H1 (cell line): ENCODE results near the gene ASTN2.

Experiments
- CTCF ChIP-seq, 3 experiments: IDR thresholded peaks; 1 replicate in 2 of 3; 2 replicates in 1 of 3; pipeline versions ENCODE4 v1.5.1 to v1.6.1; 2011; ENCODE audit warnings: low read length in 3 of 3, mild to moderate bottlenecking in 3 of 3, inconsistent platforms in 2 of 3, low read depth in 1 of 3, moderate library complexity in 1 of 3; ENCODE audit not compliant: insufficient read depth in 1 of 3; ENCODE audit errors: control extremely low read depth in 1 of 3
- EZH2 ChIP-seq: fragments of 200-600 bp; sonication (generic); IDR thresholded peaks from 2 replicates; pipeline ENCODE4 v1.7.1; 2012; ENCODE audit warnings: low read depth, mild to moderate bottlenecking, moderate library complexity, low read length, inconsistent platforms; ENCODE audit not compliant: severe bottlenecking
- JUN ChIP-seq: IDR thresholded peaks from 2 replicates; pipeline ENCODE4 v1.6.1; 2011; ENCODE audit warnings: low read depth, mild to moderate bottlenecking, improper control_type of control experiment, low read length
- MAX ChIP-seq: IDR thresholded peaks from 2 replicates; pipeline ENCODE4 v1.6.1; 2012; ENCODE audit warnings: inconsistent platforms
- RAD21 ChIP-seq, 2 experiments: IDR thresholded peaks in 1 of 2; conservative IDR thresholded peaks in 1 of 2; 2 replicates each; pipeline ENCODE4 v1.6.1; 2011; ENCODE audit warnings: low read depth in 2 of 2, low read length in 2 of 2, improper control_type of control experiment in 1 of 2, inconsistent platforms in 1 of 2, mild to moderate bottlenecking in 1 of 2, moderate library complexity in 1 of 2
- SAP30 ChIP-seq: fragments of 300-600 bp; sonication (generic); IDR thresholded peaks from 2 replicates; pipeline ENCODE4 v1.7.1; 2012; ENCODE audit warnings: low read length, moderate library complexity, mild to moderate bottlenecking, inconsistent platforms; ENCODE audit not compliant: insufficient read depth, insufficient replicate concordance
- SIRT6 ChIP-seq: IDR thresholded peaks from one replicate; pipeline ENCODE4 v1.7.1; 2012; ENCODE audit warnings: low read length, inconsistent platforms
- YY1 ChIP-seq: IDR thresholded peaks from 2 replicates; pipeline ENCODE4 v1.6.1; 2011; ENCODE audit warnings: low read depth, mild to moderate bottlenecking, low read length
- TF ChIP-seq, protein P1 (sequence below): fragments of 300-600 bp; sonication (generic); IDR thresholded peaks from 2 replicates; pipeline ENCODE4 v1.7.1; 2012; ENCODE audit warnings: low read length, moderate library complexity, mild to moderate bottlenecking, inconsistent platforms; ENCODE audit not compliant: insufficient replicate concordance

GRCh38 chr9:116572095-116572748, 842.6 kb downstream of the ASTN2 start:
- peak; percentile 92 to 96 (median 95) for TF ChIP-seq CTCF (IDR thresholded peaks at IDR 0.05; ENCODE audit: control extremely low read depth in 1 of 3, insufficient read depth in 1 of 3, low read depth in 1 of 3, low read length in 3 of 3)
- no peak for TF ChIP-seq EZH2
- peak; percentile 99 to 100 for TF ChIP-seq RAD21 (IDR thresholded peaks at IDR 0.05 in 1 of 2, conservative IDR thresholded peaks at IDR 0.05 in 1 of 2; ENCODE audit: low read depth in 2 of 2, low read length in 2 of 2)
- no peak for TF ChIP-seq MAX
- no peak for TF ChIP-seq YY1
- TF ChIP-seq, protein P1, sequence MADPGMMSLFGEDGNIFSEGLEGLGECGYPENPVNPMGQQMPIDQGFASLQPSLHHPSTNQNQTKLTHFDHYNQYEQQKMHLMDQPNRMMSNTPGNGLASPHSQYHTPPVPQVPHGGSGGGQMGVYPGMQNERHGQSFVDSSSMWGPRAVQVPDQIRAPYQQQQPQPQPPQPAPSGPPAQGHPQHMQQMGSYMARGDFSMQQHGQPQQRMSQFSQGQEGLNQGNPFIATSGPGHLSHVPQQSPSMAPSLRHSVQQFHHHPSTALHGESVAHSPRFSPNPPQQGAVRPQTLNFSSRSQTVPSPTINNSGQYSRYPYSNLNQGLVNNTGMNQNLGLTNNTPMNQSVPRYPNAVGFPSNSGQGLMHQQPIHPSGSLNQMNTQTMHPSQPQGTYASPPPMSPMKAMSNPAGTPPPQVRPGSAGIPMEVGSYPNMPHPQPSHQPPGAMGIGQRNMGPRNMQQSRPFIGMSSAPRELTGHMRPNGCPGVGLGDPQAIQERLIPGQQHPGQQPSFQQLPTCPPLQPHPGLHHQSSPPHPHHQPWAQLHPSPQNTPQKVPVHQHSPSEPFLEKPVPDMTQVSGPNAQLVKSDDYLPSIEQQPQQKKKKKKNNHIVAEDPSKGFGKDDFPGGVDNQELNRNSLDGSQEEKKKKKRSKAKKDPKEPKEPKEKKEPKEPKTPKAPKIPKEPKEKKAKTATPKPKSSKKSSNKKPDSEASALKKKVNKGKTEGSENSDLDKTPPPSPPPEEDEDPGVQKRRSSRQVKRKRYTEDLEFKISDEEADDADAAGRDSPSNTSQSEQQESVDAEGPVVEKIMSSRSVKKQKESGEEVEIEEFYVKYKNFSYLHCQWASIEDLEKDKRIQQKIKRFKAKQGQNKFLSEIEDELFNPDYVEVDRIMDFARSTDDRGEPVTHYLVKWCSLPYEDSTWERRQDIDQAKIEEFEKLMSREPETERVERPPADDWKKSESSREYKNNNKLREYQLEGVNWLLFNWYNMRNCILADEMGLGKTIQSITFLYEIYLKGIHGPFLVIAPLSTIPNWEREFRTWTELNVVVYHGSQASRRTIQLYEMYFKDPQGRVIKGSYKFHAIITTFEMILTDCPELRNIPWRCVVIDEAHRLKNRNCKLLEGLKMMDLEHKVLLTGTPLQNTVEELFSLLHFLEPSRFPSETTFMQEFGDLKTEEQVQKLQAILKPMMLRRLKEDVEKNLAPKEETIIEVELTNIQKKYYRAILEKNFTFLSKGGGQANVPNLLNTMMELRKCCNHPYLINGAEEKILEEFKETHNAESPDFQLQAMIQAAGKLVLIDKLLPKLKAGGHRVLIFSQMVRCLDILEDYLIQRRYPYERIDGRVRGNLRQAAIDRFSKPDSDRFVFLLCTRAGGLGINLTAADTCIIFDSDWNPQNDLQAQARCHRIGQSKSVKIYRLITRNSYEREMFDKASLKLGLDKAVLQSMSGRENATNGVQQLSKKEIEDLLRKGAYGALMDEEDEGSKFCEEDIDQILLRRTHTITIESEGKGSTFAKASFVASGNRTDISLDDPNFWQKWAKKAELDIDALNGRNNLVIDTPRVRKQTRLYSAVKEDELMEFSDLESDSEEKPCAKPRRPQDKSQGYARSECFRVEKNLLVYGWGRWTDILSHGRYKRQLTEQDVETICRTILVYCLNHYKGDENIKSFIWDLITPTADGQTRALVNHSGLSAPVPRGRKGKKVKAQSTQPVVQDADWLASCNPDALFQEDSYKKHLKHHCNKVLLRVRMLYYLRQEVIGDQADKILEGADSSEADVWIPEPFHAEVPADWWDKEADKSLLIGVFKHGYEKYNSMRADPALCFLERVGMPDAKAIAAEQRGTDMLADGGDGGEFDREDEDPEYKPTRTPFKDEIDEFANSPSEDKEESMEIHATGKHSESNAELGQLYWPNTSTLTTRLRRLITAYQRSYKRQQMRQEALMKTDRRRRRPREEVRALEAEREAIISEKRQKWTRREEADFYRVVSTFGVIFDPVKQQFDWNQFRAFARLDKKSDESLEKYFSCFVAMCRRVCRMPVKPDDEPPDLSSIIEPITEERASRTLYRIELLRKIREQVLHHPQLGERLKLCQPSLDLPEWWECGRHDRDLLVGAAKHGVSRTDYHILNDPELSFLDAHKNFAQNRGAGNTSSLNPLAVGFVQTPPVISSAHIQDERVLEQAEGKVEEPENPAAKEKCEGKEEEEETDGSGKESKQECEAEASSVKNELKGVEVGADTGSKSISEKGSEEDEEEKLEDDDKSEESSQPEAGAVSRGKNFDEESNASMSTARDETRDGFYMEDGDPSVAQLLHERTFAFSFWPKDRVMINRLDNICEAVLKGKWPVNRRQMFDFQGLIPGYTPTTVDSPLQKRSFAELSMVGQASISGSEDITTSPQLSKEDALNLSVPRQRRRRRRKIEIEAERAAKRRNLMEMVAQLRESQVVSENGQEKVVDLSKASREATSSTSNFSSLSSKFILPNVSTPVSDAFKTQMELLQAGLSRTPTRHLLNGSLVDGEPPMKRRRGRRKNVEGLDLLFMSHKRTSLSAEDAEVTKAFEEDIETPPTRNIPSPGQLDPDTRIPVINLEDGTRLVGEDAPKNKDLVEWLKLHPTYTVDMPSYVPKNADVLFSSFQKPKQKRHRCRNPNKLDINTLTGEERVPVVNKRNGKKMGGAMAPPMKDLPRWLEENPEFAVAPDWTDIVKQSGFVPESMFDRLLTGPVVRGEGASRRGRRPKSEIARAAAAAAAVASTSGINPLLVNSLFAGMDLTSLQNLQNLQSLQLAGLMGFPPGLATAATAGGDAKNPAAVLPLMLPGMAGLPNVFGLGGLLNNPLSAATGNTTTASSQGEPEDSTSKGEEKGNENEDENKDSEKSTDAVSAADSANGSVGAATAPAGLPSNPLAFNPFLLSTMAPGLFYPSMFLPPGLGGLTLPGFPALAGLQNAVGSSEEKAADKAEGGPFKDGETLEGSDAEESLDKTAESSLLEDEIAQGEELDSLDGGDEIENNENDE = no peak
- TF ChIP-seq SAP30 = no peak
- no peak for TF ChIP-seq JUN
- TF ChIP-seq SIRT6 = no peak
